HL-60 (cell line): ENCODE results near the gene GALNT7.

Experiments used
- DNase-seq, 2 experiments: peaks; one replicate each; pipeline ENCODE4 v3.0.0-alpha.2; 2010 to 2020; ENCODE audit warnings: low read depth in 1 of 2, low spot score in 1 of 2
- H3K27ac ChIP-seq: fragments of 250-450 bp; sonication (Bioruptor Pico); replicated peaks from 2 replicates; pipeline ENCODE4 v1.5.1; 2020; ENCODE audit warnings: mild to moderate bottlenecking, moderate library complexity
- H3K27me3 ChIP-seq: fragments of 250-450 bp; sonication (Bioruptor Pico); 2 replicates; pipeline ENCODE4 v1.5.1; 2021; ENCODE audit warnings: mild to moderate bottlenecking, moderate library complexity; ENCODE audit not compliant: insufficient read depth, poor library complexity, severe bottlenecking
- H3K4me3 ChIP-seq: replicated peaks from 2 replicates; pipeline ENCODE4 v1.5.1; 2011; ENCODE audit warnings: mild to moderate bottlenecking, control low read depth, low read length; ENCODE audit not compliant: insufficient read depth
- GABPA ChIP-seq: IDR thresholded peaks from 2 replicates; pipeline ENCODE4 v1.6.1; 2012; ENCODE audit warnings: low read depth
- POLR2AphosphoS5 ChIP-seq: IDR thresholded peaks from 2 replicates; pipeline ENCODE4 v1.6.1; 2012; ENCODE audit warnings: low read depth
- REST ChIP-seq: IDR thresholded peaks from 2 replicates; pipeline ENCODE4 v1.6.1; 2012; ENCODE audit warnings: low read depth; ENCODE audit not compliant: insufficient replicate concordance
- SPI1 ChIP-seq: IDR thresholded peaks from 2 replicates; pipeline ENCODE4 v1.6.1; 2012; ENCODE audit warnings: low read depth, mild to moderate bottlenecking, borderline replicate concordance
- TF ChIP-seq, protein P1 (sequence below): IDR thresholded peaks from one replicate; pipeline ENCODE4 v1.5.1; 2011; ENCODE audit warnings: low read length, control low read depth, inconsistent platforms; ENCODE audit not compliant: insufficient read depth

GALNT7 gene

GRCh38 chr4:173345648-173346047 is 177.0 kb downstream of the GALNT7 start:
- Histone ChIP-seq H3K27ac (no peak overlapping the region), H3K4me3 (no peak overlapping the region), H3K27me3 (no peaks in the 10 kb centered on the region)
- TF ChIP-seq GABPA = no peak
- no peak for TF ChIP-seq REST
- no peak for TF ChIP-seq SPI1
- TF ChIP-seq, protein P1, sequence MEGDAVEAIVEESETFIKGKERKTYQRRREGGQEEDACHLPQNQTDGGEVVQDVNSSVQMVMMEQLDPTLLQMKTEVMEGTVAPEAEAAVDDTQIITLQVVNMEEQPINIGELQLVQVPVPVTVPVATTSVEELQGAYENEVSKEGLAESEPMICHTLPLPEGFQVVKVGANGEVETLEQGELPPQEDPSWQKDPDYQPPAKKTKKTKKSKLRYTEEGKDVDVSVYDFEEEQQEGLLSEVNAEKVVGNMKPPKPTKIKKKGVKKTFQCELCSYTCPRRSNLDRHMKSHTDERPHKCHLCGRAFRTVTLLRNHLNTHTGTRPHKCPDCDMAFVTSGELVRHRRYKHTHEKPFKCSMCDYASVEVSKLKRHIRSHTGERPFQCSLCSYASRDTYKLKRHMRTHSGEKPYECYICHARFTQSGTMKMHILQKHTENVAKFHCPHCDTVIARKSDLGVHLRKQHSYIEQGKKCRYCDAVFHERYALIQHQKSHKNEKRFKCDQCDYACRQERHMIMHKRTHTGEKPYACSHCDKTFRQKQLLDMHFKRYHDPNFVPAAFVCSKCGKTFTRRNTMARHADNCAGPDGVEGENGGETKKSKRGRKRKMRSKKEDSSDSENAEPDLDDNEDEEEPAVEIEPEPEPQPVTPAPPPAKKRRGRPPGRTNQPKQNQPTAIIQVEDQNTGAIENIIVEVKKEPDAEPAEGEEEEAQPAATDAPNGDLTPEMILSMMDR = no peak
- TF ChIP-seq POLR2AphosphoS5 = no peak
- DNase-seq = no peak

DNA sequence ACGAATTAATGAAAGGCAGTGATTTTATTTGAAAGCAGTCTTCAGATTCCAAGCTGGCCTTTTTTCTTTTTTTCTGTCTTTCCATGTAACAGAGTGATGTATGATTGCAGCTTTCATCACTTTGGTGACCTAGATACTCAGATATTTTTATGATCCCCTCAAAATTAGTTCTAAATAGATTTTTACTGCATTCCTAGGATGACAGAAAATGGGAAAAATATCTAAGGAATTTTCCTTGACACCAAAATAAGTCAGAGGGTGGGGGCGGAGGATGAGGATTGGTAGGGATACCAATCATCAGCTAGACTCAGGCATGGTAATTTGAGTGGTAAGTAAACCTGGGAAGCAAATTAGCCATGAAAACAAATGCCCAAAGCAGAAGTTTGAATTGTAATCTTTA is 177.5 kb downstream of the GALNT7 start:
- no peak overlapping the region for H3K4me3 ChIP-seq
- no peak overlapping the region for H3K27ac ChIP-seq
- no peak for DNase-seq
- no peaks in the 10 kb centered on the region for H3K27me3 ChIP-seq
- TF ChIP-seq POLR2AphosphoS5 (no peak), REST (no peak), GABPA (no peak), SPI1 (no peak)
- TF ChIP-seq, protein P1 = no peak

- DNase-seq = no peak
- no peak overlapping the region for H3K27ac ChIP-seq
- no peaks in the 10 kb centered on the region for H3K27me3 ChIP-seq
- no peak for TF ChIP-seq SPI1
- no peak for TF ChIP-seq POLR2AphosphoS5
- no peak for TF ChIP-seq GABPA
- TF ChIP-seq REST = no peak
- TF ChIP-seq, protein P1 = no peak
- H3K4me3 ChIP-seq = no peak overlapping the region
These were observed 178.9 kb downstream of the GALNT7 start for GRCh38 chr4:173347467-173347866.
